Neural crest cell (in vitro differentiated cells): ENCODE data around the gene LRCH4. TPM values are rescaled to one million over a fixed set of nuclear protein-coding genes. Genes with fewer than 3 reads are reported as not detected.
"Not testable (repeated sequence)": the region's sequence is repeated elsewhere in the genome, so short reads cannot be mapped to it uniquely, and the experiment has no call there.

Experiments
- DNase-seq: peaks from one replicate; pipeline ENCODE4 v3.0.0; 2021; ENCODE audit warnings: low read depth, mixed read lengths, low spot score
- H3K27ac Mint-ChIP-seq: one replicate; pipeline ENCODE4 v1.8.0; 2021; ENCODE audit warnings: mild to moderate bottlenecking, mixed read lengths; ENCODE audit not compliant: unreplicated experiment
- H3K27me3 Mint-ChIP-seq: 2 replicates; pipeline ENCODE4 v1.8.0; 2021; ENCODE audit warnings: low read depth, mild to moderate bottlenecking, mixed read lengths
- H3K36me3 Mint-ChIP-seq: 2 replicates; pipeline ENCODE4 v1.8.0; 2021; ENCODE audit warnings: low read depth, mild to moderate bottlenecking, mixed read lengths
- H3K4me1 Mint-ChIP-seq: 2 replicates; pipeline ENCODE4 v1.8.0; 2021; ENCODE audit warnings: mixed read lengths
- H3K4me3 Mint-ChIP-seq: one replicate; pipeline ENCODE4 v1.8.0; 2021; ENCODE audit warnings: mild to moderate bottlenecking, mixed read lengths
- H3K9me3 Mint-ChIP-seq: 2 replicates; pipeline ENCODE4 v1.8.0; 2021; ENCODE audit warnings: mixed read lengths
- CTCF ChIP-seq: fragments of 200-600 bp; sonication (generic); conservative IDR thresholded peaks from 2 replicates; pipeline ENCODE4 v1.5.0; 2021; ENCODE audit warnings: antibody characterized with exemption, mild to moderate bottlenecking
- total RNA-seq: library from RNA; stranded (reverse); gene quantifications from 2 replicates; pipeline ENCODE4 v1.2.1, GENCODE V29; 2021

Gene LRCH4
- total RNA-seq, 1 donor from 2014 or later, result 44.2 TPM

- no peaks in the 10 kb centered on the region for H3K9me3 Mint-ChIP-seq
Observed at GRCh38 chr7:100540073-100540723, 45.7 kb downstream of the LRCH4 start.

GRCh38 chr7:100539436-100540006 lies 46.4 kb downstream of the LRCH4 start:
- DNase-seq, result peak; percentile 7
- H3K27me3 Mint-ChIP-seq, result no peaks in the 10 kb centered on the region
- no peak overlapping the region for H3K27ac Mint-ChIP-seq
- H3K36me3 Mint-ChIP-seq, result no peaks in the 10 kb centered on the region
- peaks cover 26% of the 10 kb centered on the region for H3K4me1 Mint-ChIP-seq
- peak overlapping the region; percentile 93 for H3K4me3 Mint-ChIP-seq
- H3K9me3 Mint-ChIP-seq, result no peaks in the 10 kb centered on the region
- no peak for TF ChIP-seq CTCF

More at GRCh38 chr7:100540073-100540723, 45.7 kb downstream of the LRCH4 start:
- TF ChIP-seq CTCF, result no peak
- Mint-ChIP-seq H3K36me3 (no peaks in the 10 kb centered on the region), H3K4me3 (peak overlapping the region; percentile 86), H3K27ac (no peak overlapping the region), H3K4me1 (peaks cover 31% of the 10 kb centered on the region), H3K27me3 (no peaks in the 10 kb centered on the region)
- DNase-seq, result no peak

- H3K4me1 Mint-ChIP-seq, result peaks cover 26% of the 10 kb centered on the region
- H3K9me3 Mint-ChIP-seq, result no peaks in the 10 kb centered on the region
- peak within 1 kb of the TSS; percentile 63 for H3K27ac Mint-ChIP-seq
Observed at GRCh38 chr7:100538654-100539435, 47.1 kb downstream of the LRCH4 start, which contains the start of gene AGFG2. Gene AGFG2 (plus strand): TSS chr7:100539203. CDS start chr7:100539347, 144 bp downstream.

GRCh38 chr7:100538348-100538653 lies 47.6 kb downstream of the LRCH4 start:
- no peaks in the 10 kb centered on the region for H3K9me3 Mint-ChIP-seq
- no peaks in the 10 kb centered on the region for H3K36me3 Mint-ChIP-seq
- no peak overlapping the region for H3K27ac Mint-ChIP-seq

More at GRCh38 chr7:100538654-100539435, 47.1 kb downstream of the LRCH4 start, which contains the start of gene AGFG2:
- H3K36me3 Mint-ChIP-seq, result no peaks in the 10 kb centered on the region
- peak; percentile 99 for DNase-seq
- TF ChIP-seq CTCF, result no peak
- peak within 1 kb of the TSS; percentile 93 for H3K4me3 Mint-ChIP-seq
- no peaks in the 10 kb centered on the region for H3K27me3 Mint-ChIP-seq

GRCh38 chr7:100536695-100537094 lies 49.2 kb downstream of the LRCH4 start:
- H3K36me3 Mint-ChIP-seq, DNase-seq, H3K4me3 Mint-ChIP-seq, H3K9me3 Mint-ChIP-seq, H3K27me3 Mint-ChIP-seq, H3K27ac Mint-ChIP-seq: not testable (repeated sequence)
- peaks cover 22% of the 10 kb centered on the region for H3K4me1 Mint-ChIP-seq

More at GRCh38 chr7:100538348-100538653, 47.6 kb downstream of the LRCH4 start:
- no peaks in the 10 kb centered on the region for H3K27me3 Mint-ChIP-seq
- no peak for TF ChIP-seq CTCF
- DNase-seq, result no peak
- peaks cover 26% of the 10 kb centered on the region for H3K4me1 Mint-ChIP-seq
- peak overlapping the region; percentile 93 for H3K4me3 Mint-ChIP-seq

- peaks cover 17% of the 10 kb centered on the region for H3K4me1 Mint-ChIP-seq
- not testable (repeated sequence) for H3K4me3 Mint-ChIP-seq, H3K27me3 Mint-ChIP-seq, DNase-seq, H3K36me3 Mint-ChIP-seq, H3K9me3 Mint-ChIP-seq, H3K27ac Mint-ChIP-seq
Observed at GRCh38 chr7:100535982-100536381, 49.9 kb downstream of the LRCH4 start.
